ENCODE data around the gene PI4K2A.
A peak's percentile ranks its signal among the peaks of the same experiment; 100 is the strongest.
"Not testable (repeated sequence)": the region's sequence is repeated elsewhere in the genome, so short reads cannot be mapped to it uniquely, and the experiment has no call there.

The PI4K2A gene

DNA sequence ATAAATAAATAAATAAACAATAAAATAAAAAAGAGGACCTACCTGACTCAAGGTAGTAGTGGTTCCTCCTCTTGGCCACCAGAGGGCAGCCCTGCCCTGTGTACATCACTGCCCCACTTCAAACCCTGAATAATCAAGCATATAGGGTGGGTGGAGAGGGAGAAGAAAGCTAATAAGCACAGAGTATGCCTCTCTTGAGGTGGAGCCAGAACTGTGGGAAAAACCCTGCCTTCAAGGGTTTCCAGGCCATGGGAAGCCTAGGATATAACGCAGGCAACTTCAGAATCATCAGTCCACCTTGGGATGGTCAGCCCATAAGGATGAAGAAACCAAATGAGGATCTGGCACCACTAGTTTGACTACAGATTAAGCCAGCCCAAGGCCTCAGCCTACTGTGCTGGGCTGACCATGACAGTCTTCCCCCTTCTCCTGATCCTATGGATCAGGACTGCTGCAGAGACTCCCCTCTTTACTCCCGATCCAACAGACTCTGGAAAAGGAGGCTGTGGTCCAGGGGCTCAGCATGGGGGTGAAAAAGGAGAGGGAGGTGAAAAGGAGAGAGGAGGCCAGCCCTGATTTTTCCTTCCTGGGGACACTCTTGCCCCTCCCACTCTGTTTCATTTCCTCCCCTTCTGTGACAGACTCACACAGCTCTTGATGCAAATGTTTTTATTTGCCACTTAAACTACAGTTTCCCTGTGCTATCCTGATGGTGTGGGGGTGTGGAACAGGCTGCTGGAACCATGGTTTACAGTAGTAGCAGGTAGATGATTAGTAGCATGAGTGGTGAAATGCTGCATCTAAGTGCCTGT, 36.5 kb downstream of the PI4K2A start:
- peak; percentile 47 for DNase-seq

DNA sequence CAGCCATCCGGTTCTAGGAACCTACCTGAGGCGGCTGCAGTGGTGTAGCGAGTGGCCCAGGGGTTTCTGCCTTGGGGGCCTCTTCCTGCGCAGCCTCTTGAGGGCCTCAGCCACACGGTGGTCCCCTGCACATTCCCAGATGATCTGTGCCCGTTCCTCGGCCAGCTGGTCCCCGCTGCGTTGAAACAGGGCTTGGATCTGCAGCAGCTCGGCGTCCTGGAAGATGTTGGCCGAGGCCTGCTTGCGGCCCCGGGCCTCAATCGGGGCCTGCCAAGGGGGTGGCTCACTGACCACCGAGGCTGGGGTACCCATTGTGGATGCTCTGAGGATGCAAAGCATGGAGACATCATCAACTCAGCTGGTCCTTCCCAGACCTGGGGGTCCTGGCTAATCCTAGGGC, 39.1 kb downstream of the PI4K2A start:
- DNase-seq: no peak

DNA sequence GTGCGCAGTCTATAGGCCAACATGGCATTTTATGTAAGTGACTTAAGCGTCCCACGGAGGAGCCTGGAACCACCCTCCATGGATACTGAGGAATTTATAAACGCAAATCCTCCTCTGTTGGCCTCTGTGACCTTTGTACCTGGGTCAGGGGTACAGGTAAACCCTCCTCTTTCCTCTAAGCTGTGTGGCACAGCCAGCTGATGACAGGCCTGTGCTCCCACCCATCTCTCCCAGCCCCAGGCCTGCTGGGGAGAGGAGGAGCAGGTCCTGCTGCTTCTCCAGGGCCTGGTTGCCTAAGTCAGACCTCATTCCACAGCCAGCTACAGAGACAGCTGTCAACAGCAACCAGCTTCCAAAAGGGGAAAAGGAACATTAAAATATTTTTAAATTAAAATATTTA, 41.6 kb downstream of the PI4K2A start:
- DNase-seq: no peak

DNA sequence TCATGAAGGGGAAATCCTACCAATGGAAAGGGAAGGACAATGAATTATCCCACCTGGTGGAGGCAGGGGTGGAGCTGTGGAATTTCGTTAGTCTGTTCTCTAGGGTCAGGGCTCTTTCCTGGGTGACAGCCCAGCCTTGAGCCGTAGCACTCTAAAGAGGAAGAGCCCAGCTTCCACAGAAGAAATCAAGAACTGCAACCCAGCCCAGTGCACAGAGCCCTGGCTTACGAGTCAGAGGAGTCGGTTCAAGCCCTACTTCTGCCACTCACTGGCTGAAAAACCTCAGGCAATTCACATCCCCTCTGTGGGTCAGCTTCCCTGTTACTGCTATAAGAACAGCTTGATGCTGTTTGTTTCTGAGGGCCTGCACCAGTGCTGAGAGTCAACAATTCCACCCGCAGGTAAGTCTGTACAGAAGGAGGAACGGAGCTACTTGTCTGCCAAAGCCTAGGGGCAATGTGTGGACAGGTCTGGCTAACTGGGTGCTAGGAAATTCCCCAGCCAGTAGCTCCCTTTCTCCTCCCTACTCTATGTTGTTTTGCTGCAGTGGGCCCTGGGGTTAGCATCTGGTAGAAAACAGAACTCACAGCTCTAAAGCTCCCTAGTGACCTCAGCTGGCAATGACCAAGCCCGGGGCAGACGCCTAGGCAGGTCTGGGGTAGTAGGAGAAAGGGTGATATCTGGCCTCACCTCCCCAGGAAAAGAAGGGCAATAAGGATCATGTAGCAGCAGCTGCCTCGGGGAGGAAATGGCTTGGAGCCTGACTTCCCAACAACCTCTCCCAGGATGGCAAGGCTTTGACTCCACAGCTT, 43.3 kb downstream of the PI4K2A start:
- DNase-seq: no peak

DNA sequence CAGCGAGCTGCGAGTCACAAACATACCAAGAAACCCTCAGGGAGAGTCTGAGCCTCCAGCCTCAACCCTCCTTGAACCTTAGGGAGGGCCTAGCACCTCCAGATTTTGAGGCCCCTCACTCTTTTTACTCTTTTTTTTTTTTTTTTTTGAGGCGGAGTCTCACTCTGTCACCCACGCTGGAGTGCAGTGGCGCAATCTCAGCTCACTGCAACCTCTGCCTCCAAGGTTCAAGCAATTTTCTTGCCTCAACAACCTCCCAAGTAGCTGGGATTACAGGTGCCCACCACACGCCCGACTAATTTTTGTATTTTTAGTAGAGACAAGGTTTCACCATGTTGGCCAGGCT, 43.9 kb downstream of the PI4K2A start:
- DNase-seq: not testable (repeated sequence)

DNA sequence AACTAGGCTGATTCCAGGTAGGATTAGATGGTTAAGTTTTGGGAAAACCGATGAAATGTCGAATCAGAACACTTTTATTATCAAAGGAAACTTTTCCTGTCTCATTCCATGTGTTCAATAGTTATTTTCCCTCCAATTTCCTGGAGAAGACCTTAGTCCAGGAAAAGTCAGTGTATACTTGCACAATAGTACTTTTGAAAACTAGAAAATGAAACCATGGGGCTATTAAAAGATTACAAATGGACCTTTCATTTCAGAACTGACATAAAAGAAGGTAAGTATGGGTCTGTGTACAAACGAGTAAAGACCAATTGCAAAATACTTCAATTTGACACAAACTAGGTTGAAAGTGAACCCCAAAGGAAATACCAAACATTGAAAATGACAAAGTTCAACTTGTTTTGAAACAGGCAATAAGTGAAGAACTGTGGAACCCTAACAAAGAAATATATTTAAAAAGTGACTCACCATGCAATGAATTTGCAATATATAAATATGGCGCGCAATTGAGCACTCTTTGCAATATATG, 44.5 kb downstream of the PI4K2A start:
- no peak for DNase-seq

DNA sequence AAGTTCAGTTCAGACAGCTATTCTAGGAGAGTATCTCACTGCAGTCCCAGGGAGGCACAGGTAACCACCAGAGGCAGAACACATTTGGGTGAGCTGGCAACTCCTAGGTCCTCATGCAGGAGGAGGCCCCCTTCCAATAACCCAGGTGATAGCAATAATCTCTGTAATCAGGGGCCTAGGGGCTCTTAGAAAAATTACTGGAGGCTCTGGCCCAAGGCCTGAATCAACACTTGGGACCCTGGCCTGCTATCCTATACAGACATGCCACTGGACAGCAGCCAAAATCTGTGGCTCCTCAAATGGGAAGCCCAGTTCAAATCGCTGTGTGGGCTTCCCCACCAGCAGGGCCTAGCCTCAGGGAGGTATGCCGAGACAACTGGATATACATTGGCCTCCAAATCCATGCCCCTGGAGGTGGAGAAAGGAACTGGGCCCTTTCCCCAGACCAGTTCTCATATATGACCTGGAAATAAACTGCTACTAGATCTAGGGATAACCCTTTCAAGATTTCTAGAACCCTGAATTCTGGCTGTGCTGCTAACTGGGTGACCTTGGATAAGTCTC, 45.0 kb downstream of the PI4K2A start:
- no peak for DNase-seq

DNA sequence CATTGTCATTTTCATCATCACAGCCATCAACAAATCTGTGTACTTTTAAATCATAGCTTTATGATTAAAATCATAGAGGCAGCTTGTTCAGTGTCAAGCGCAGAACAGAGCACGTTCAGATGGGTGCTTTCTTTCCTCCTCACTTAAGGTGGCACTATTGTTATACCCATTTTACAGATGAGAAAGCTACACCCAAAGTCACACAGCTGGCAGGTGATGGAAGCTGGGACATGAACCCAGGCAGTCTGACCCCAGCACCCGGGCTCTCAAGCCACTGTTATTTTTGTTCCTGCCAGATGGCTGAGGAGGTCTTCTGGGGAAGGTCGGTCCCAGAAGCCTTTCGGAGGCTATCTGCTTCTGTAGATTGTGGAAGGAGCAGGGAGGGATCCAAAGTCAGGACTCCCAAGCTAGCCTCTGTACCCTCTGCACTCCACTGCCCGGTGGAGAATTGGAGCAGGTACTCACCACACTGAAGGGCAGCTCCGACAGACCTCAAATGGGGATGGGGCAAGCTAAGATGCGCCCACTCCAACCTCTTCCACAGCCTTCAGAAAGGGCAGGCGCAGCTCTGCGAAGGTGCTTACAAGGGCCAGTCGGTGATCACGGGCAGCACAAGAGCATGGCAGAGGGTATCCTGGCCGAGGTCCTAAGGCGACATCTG, 46.0 kb downstream of the PI4K2A start:
- DNase-seq: no peak

DNA sequence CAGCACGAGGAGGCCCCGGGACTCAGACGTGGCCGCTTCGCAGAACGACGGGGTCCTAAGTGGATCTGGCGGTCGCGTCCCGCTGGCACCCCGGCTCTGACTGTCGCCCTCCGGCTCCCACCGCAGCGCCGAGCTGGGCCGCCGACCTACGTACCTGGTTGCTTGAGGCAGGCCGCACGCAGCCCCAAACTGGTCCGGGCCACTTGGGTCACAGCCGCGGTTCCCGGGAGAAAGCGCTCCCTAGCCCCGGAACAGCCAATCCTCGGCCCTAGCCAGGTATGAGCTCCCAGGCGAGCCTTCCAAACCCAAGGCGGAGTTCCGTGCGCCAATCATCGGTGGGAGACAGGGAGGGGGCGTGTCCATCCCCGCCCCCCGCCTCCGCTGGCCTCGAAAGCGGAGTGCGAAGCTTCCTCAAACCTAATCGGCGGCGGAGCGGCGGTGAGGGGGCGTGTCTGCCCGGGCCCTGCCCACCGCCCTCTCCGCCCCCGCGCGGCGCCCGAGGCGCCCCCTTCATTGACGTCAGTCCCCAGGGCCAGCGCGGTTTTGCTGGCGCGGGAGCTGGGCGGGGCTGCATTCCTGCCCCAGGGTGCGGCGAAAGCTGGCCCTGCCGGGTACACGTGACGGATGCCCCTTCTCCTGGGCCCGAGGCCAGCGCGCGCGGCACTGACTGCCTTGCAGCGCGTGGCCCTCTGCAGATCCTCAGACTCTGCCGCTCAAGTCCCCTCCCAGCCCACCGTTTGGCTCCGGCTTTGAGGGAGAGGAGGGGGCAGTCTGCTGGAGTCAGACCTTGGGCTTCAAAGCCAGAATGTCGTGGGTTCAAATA, 46.7 kb downstream of the PI4K2A start, which contains the start of gene AVPI1:
TSS of gene AVPI1 (minus strand) at position 280 of the 823 bp plus-strand sequence. CDS start 7,336 bp downstream, outside the sequence.
- peak; percentile 95 for DNase-seq

DNA sequence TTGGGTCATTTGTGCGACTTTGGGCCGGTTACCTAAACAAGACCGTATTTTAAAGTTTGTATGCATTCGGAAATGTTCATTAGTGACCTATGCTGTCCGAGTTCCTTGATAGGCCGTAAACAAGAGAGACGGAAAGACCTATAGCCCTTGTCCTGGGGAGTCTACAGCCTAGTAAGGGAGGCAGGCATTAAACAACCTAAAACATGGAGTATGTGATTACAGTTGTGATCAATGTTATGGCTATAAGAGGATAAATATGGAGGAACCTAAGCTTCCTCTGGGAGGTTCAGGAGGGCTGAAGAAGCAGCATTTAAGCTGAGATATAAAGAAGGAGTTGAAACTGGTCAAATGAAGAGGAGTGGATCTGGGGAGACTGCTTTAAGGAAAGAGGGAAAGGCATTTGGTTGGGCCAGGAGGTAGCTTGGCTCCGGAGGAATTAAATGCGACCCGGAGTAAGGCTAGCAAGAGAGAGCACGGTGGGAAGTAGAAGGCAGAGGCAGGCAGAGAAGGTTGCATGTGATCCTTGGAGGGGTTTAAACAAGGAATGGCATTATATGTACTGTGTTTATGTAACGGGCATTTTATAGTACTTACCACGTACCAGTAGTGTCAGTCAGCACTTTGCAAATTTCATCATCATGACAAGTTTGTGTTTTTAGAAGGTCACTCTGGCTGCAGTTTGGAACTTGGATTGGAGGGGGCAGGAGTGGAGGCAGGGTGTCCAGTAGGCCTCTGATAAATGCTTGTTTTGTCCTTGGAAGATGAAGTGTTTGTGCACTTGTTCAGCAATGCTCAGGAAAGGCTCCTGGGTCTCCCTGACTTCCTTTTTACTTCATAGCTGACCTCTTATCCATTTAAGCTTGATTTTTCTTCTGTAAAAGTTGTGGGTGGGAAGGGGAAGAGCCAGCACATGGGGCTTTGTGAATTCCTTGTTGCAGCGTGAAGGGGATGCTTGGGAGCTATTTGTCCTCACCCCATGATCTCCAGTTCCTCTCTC, 47.6 kb downstream of the PI4K2A start:
- no peak for DNase-seq

DNA sequence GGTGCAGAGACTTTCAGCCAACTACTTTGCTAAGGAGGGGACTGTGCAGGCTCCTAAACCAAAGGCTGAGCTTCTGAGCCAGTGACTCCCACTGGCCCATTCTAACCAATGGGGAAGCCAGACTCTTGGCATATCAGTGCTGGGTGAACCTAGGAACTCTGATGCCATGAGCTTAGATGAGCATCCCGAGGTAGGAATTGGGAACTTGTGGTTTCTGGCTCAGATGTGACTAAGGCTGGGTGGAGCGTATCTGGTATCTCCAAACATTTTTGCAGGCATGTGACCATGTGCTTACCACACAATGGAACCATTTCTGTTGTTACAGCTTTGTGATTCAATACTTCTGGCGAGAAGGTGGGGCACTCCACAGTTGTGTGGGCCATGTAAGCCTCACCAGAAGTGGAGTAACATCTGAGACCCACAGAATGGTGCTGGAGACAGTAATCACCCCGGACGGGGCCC, 49.1 kb downstream of the PI4K2A start:
- DNase-seq: no peak

DNA sequence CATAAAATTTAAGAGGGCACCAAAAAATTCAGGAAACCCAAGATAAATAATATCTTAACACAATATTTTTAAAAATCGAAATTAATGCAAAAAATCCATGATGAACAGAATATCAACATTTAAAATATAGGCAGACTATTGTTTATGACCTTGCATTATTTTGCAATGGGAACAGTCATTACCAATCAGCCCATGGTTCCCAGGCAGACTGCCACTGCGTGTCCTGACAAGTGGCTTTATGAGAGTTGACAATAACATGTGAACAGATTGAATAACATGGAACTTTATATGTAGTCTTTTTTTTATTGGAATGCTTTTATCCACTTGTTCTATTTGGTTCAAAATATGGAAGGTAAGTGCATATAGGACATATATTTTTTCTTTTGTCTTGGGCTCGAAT, 49.7 kb downstream of the PI4K2A start:
- DNase-seq: no peak

DNA sequence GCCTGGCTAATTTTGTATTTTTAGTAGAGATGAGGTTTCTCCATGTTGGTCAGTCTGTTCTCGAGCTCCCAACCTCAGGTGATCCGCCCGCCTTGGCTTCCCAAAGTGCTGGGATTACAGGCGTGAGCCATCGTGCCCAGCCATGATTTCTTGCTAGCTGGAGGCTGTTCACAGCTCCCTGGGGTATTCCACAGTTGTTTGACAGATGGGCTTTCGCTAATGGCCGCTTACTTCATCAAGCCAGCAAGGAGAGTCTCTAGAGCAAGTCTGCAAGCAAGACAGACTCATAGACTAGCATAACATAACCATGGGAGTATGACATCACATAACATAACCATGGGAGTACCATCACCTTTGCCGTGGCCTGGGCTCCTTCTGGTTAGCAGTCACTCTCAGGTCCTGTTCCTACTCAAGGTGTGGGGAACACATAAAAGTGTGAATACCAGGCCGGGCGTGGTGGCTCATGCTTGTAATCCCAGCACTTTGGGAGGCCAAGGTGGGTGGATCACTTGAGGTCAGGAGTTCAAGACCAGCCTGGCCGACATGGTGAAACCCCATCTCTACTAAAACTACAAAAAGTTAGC, 57.7 kb downstream of the PI4K2A start:
- DNase-seq: not testable (repeated sequence)

DNA sequence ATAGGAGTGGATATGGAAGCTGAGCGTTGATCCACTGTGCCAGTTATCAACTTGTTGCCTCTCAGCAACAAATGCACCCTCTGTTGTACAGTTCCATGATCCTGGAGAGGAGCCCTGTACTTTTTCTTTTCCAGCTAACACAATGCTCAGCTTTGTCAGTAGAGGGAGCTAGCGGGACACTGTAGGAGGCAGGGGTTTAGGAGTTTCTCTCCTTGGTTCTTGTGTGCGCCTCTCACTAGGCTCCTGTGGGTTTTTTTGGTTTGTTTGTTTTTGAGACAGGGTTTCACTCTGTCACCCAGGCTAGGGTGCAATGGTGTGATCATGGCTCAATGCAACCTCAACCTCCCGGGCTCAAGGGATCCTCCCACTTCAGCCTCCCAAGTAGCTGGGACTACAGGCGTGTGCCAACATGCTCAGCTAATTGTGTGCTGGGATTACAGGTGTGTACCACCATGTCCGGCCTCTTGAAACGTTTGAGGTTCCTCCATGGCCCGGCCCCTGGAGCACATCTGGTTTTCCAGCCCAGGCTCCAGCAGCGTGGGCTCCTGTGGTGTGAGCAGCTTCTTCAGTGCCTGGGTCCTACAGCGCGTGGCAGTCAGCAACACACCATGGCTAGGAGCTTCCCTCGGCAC, 61.1 kb downstream of the PI4K2A start:
- DNase-seq: peak; percentile 16

DNA sequence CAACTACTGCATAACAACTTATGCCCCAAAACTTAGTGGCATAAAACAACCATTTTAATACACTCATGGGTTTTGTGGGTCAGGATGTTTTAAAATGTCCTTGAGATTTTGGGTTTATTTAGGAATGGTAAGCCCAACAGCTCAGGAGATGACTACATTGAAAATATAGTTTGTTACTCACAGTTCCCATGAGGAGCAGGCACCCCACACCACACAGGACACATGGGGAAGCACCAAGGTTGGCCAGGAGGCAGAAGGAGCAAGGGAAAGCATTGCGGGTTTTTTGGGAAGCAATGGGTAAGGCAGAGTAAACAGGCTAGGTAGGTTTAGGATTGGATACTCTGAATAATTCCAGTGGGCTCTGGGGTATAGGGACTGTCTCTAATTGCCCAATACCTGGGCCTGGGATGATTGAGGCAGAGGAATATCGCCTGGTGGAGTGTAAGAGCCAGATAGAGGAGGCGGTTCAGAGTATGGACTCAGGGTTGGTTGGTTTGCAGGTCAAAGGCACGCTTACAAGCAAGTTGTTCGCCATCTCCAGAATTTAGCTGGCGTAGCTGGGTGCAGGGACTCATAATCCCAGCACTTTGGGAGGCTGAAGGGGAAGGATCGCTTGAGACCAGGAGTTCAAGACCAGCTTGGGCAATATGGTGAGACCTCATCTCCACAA, 63.1 kb downstream of the PI4K2A start:
- DNase-seq: no peak

DNA sequence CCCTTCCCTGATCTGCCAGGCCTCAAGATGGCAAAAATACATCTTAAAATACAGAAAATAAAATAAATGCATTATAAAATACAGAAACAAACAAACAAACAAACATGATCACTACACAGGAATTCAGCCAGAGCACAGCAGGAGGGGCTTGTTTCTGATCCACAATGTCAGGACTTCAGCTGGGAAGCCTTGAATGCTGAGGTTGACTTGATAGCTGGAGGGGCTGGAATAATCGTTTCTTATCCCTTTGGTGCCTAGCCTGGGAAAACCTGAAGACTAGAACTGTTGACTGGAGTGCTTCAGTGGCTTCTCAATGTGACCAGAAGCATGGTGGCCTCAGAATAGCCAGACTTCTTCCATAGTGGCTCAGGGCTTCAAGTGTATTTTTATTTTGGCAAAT, 63.9 kb downstream of the PI4K2A start:
- DNase-seq: no peak

DNA sequence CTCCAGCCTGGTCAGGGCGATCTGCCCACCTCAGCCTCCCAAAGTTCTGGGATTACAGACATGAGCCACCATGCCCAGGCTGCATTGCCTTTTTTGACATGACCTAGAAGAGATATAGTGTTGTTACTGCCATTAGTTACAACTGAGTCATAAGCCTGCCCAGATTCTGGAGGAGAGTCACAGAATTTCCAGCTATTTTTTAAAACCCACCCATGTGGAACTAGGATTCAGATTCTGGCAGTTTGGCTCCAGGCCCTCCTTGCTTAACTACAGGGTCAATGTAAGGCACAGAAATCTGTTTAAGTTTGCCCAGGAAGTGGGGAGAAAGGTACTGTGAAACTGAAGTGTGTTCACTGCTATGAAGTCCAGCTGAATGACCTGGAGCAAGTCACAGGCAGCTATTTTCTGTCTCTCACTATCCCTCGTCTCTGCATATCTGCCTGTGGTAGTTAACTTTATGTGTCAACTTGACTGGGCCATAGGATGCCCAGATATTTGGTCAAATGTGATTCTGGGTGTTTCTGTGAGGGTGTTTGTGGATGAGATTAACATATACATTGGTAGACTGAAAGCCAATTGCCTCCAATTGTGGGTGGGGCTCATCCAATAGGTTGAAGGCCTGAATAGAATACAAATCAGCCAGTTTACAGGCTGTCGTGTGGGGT, 64.7 kb downstream of the PI4K2A start:
- DNase-seq: no peak

DNA sequence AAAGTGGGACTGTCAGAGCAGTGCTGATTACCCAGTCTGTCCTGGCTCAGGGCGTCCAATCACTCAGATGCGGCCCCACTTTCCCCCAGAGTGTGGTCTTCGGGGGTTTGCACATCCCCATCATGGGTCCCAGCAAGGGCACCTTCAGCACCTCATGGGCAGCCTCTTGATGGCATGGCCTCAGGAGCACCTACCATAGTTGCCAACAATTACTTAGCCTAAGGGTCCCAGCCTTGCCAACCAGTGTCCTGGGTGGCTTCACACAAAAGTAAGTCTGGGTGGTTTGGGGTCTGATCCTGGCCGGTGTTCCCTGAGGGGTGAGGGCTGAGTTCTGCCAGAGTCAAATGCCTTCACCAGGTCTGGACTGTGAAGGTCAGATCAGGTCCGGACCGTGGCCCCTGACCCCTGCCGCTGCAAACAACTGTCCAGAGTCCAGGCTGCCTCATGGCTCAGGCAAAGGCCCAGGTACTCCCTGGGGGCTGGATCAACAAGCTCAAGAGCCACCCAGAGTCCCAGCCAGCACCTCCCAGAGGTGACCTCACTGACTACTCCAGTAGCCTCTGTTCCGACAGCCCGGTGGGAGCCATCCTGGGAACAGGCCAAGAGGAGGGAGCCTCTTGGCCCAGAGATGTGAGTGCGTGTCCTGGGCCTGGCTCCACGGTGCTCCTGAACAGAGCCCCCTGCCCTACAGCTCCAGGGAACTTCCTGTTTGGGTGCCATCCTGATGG, 66.8 kb downstream of the PI4K2A start:
- no peak for DNase-seq
